Hematopoietic multipotent progenitor cell treated with erythropoietin and hydrocortisone succinate and interleukin-3 and kit ligand, for 6 days (in vitro differentiated cells): ENCODE results near the gene CMC2.

ENCODE experiments used
- DNase-seq: peaks from one replicate; pipeline ENCODE4 v3.0.0-alpha.2; 2015

CMC2 gene

DNA sequence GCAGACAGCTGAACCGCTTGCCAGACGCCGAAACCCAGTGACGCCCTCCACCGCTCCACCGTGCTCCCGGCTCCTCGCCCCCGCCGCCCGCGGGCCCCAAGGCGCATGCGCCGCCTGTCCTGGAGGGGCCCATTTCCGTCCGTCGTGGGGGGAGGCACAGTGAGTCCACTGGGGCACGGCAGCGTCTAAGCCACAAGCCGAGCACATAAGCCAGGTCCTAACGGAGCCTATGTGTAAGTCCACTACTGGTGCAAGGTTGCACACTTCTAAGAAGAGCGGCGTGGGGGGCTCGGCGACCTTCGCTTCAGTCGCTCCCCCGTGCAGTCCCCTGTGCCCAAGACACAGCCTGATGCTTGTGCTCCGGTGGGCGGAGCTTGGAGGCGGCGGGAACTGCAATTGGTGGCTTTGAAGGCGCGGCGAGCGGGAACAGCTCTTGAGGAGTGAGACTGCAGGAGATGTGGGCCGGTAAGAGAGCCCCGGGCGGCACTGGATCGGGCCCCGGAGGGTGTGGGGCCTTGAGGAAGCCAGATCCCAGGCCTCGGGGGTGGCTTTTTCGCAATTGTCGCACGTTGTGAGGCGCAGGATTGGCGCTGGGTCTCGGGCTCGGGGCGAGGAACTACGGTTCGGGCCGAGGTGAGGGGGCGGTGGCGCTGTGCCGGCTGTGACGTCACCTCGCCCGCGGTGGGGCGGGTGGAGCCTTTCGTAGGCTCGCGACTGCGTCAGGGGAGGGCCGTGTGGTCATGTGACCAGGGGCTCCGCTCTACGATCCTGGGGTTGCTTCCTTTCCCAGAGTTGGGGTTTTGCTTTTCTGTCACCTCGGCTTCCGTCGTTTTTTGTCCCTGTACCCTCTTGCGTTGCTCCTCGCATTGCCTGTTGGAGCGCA lies at the start of gene CMC2, which contains the start of gene CENPN:
Gene CMC2, minus strand, starts transcription at position 73 of the 883 bp plus-strand sequence. CDS start 9,491 bp downstream, outside the sequence.
Gene CENPN, plus strand, starts transcription at position 402 of the 883 bp plus-strand sequence. CDS start 4,726 bp downstream, outside the sequence.
- DNase-seq = peak; percentile 98

- DNase-seq = no peak
Measured at GRCh38 chr16:81053761-81054160, 47.1 kb upstream of the CMC2 start.

GRCh38 chr16:81042821-81043220 lies 36.1 kb upstream of the CMC2 start:
- no peak for DNase-seq

DNA sequence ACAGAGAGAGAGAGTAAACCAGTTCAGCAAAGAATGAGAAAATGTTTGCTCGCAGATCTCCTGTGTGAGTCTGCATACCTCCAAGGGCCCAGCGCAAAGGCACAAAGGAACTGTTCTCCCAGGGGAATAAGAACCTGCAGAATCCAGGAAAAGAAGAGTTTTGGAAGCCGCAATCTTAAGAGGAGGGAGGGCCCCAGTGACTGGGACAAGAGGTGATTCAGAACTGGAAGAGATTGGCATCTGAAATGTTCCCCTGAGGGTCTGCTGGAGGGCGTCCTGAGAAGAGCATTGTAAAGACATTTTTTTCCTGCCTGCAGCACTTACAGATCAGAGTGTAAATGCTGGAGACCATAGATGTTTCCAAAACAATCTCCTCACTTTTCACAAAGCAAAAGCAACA lies 35.0 kb upstream of the CMC2 start:
- no peak for DNase-seq

- DNase-seq = no peak
Measured at GRCh38 chr16:81040842-81041241, 34.2 kb upstream of the CMC2 start.

DNA sequence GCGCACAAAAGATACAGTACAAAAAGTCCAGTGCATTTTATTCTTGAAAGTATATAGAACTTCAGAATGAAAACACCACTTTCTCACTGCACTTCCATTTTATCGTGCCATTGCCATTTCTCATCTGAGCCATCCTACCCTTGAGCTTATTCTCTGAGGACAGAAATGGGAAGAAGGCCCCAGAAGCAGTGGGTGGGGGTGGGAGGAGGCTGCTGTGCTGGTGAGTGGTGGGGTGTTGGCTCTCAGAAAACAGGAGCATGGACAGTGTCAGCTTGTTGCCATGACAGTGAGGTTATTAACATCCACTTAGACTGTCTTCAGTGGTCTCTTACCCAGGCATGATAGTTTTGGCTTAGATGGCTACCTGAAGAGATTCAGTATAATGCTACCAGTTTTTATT lies 33.4 kb upstream of the CMC2 start:
- DNase-seq = no peak

DNA sequence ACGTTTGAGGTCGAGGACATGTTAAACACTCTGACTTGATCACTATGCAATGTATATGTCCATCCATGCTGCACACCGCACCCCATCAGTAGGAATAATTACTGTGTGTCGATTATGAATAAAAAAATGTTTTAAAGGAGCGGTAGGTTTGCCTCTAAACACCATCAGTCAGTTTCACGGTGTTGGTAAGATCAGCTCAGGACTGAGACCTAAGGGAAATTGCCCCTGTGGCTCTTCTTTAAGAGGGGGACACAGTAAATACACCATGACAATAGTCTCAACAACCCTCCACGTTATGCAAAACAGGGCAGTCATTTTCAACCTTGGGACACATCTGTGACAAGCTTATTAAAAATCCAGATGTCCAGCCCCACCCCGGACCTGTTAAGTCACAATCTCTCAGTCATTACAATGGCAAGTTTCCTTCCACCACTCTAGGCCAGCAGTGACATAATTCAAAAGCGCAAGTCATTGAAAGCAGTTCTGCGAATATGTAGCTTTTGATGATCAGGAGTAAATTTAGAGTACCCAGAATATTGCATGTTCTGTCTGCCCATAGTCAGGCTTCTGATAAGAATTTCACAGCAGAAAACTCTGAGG lies 30.2 kb upstream of the CMC2 start:
- DNase-seq = peak; percentile 76

DNA sequence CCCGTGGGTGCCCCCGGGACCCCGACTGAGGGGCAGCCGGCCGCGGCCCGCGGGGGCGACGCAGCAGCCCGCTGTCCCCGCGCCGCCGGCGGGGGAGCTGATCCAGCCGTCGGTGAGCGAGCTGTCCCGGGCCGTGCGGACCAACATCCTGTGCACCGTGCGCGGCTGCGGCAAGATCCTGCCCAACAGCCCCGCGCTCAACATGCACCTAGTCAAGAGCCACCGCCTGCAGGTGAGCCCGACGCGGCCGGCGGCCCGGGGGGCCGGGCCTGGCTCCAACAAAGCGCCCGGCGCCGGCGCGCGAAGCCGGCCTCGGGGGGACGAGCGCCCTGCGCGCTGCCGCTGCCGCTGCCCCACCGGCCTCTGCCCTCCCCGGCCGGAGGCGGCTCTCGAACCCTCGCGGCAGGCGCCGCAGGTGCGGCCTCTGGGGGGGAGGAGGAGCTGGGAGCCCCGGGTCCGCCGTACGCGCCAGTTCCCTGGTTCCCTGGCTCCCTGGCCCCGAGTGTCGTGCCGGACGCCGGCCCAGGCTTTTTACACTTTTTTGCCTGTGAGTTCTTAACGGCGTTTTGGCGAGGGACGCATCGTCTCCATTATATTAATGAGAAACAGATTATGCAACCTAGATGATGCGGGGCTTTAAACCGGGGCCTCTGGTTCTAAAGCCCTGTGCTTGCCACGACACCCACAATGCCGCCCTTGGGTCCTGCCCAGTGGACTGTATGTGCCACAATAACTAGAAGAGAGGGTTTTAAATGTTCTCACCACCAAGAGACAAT lies 29.5 kb upstream of the CMC2 start:
- peak; percentile 46 for DNase-seq

- peak; percentile 89 for DNase-seq
Measured at GRCh38 chr16:81035398-81035974, 28.8 kb upstream of the CMC2 start, which contains the start of gene ATMIN. ATMIN (plus strand) TSS chr16:81035842; CDS start chr16:81035871, 29 bp downstream.

DNA sequence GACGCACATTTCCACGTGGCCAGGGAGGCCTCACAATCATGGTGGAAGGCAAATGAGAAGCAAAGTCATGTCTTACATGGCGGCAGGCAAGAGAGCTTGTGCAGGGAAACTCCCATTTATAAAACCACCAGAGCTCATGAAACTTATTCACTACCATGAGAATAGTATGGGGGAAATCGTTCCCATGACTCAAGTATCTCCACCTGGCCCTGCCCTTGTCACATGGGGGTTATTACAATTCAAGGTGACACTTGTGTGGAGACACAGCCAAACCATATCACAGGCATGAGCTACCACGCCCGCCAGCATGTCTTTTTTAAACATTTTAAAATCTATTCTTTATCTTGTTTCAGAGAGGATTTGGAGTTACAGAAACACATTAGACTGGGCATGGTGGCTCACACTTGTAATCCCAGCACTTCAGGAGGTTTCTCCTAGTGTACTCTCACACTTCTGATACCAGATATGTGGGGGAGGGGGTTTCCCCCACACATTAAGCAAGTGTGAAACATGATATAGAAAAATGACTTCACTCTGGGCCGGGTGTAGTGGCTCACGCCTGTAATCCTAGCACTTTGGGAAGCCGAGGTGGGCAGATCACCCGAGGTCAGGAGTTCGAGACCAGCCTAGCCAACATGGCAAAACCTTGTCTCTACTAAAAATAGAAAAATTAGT lies 23.4 kb upstream of the CMC2 start:
- DNase-seq = no peak

- DNase-seq = no peak
Measured at GRCh38 chr16:81026429-81026828, 19.7 kb upstream of the CMC2 start.

DNA sequence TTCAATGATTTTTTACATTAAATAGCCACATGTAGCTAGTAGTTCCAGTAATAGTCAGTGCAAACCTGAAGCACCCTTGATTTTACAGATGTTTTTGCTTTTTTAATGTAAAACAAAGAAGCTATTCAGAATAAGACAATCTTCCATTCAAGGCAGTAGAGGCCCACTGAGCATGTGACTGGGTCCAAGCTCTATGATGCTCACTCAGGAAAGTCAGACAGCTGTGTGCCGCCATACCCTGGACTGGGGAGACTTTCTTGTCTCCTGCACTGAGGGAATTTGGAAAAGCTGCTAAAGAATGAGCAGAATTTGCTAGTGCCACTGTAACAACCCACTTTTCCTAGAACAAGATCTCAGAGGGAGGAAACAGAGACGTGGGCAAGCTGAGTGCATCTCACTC lies 11.8 kb upstream of the CMC2 start:
- no peak for DNase-seq

GRCh38 chr16:81014672-81015071 lies 8.0 kb upstream of the CMC2 start:
- no peak for DNase-seq

DNA sequence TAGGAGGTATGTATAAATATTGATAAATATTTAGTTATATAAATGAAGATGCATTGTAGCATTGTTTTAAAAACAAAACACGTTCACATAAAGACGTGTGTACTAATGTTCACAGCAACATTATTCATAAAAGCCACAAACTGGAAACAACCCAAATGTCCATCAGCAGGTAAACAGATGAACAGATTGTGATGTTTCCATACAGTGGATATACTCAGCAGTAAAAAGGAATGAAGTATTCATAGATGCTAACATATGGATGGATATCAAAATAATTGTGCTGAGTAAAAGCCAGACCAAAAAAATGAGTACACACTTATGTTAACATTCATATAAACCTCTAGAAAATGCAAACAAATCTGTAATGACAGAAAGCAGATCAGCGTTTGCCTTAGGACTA lies 6.3 kb upstream of the CMC2 start:
- no peak for DNase-seq

- no peak for DNase-seq
Measured at GRCh38 chr16:81008505-81008789, 1.8 kb upstream of the CMC2 start.

GRCh38 chr16:81006211-81006812 lies 373 bp downstream of the CMC2 start:
- peak; percentile 83 for DNase-seq

DNA sequence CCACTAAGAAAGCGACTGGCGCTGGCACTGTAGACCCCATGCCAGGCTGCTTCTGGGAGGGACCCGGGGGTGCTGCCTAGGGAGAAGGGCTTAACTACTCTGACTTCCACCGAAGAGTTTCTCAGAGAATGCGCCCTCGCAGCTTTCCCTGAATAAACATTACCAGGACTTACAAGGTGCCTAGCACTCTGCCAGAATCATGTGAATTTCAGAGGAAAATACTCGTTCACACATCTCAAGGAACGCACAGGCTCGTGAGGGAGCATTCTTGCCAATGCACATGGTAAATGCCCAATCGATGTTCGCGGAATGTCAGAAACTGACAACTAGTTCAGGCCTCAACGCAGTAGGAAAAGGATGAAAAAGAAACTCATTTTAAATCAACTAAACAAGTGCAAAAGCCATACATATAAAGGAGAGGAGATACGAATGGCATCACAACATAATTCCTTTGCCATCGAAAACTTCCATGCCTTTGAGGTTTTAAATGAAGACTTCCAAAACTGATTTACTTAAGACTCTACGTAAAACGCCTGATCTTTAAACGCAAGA lies 999 bp downstream of the CMC2 start:
- peak; percentile 32 for DNase-seq

- peak; percentile 90 for DNase-seq
Measured at GRCh38 chr16:81004646-81005353, 1.9 kb downstream of the CMC2 start.

GRCh38 chr16:81003610-81004460 lies 2.9 kb downstream of the CMC2 start:
- no peak for DNase-seq

- no peak for DNase-seq
Measured at GRCh38 chr16:81003064-81003463, 3.6 kb downstream of the CMC2 start.
